ENCODE results near the gene KCNG2. TPM values are rescaled to one million over a fixed set of nuclear protein-coding genes. Genes with fewer than 3 reads are reported as not detected.

KCNG2 gene
- total and polyA plus RNA-seq, 2 of the 4 experiments (the other 2 are of a cell fraction): not detected

- Histone ChIP-seq H3K4me2 (ENCODE audit: low read depth, low read length) (peak overlapping the region; percentile 74), H2BK15ac (ENCODE audit: low read depth, low read length) (peak overlapping the region; percentile 53; the same call in 2 of the 3 replicates), H4K91ac (ENCODE audit: insufficient read depth, low read depth, low read length) (peak overlapping the region; percentile 94), H3K27me3 (ENCODE audit: control insufficient read depth, insufficient read depth, low read length) (peaks cover 19% of the 10 kb centered on the region), H3K9me1 (ENCODE audit: insufficient read depth, low read length) (peaks cover 13% of the 10 kb centered on the region), H4K20me1 (ENCODE audit: insufficient read depth, low read length) (no peaks in the 10 kb centered on the region), H2BK20ac (ENCODE audit: low read depth, low read length) (peak overlapping the region; percentile 93), H3K9ac (ENCODE audit: low read depth, low read length) (peak overlapping the region; percentile 33), H2BK5ac (ENCODE audit: low read depth, low read length, poor library complexity, severe bottlenecking) (peak overlapping the region; percentile 81), H3K4me1 (ENCODE audit: control insufficient read depth, insufficient read depth, low read length) (peaks cover 22% of the 10 kb centered on the region), H2AFZ (replicated peaks; ENCODE audit: low read length, poor library complexity) (peak overlapping the region; percentile 71), H2AK5ac (ENCODE audit: low read depth, low read length) (peak overlapping the region; percentile 98; the same call in 1 of the 2 replicates), H3K4me3 (ENCODE audit: insufficient read depth, low read depth, low read length) (peak overlapping the region; percentile 0; the same call in 1 of the 2 replicates), H2BK120ac (ENCODE audit: low read depth, low read length) (peak overlapping the region; percentile 94), H3K23ac (ENCODE audit: low read depth, low read length) (peak overlapping the region; percentile 29), H4K8ac (ENCODE audit: low read depth in 2 of 2, low read length in 2 of 2) (peak overlapping the region; percentile 53 to 81), H3K18ac (ENCODE audit: low read depth, low read length) (peak overlapping the region; percentile 81), H3K79me1 (ENCODE audit: low read depth in 1 of 2, low read length in 2 of 2) (no peaks in the 10 kb centered on the region), H3K27ac (ENCODE audit: insufficient read depth, low read length) (peak overlapping the region; percentile 88), H2AK9ac (replicated peaks; ENCODE audit: low read depth, low read length, poor library complexity) (no peak overlapping the region), H3K36me3 (ENCODE audit: control insufficient read depth, insufficient read depth, low read length) (no peaks in the 10 kb centered on the region), H4K5ac (ENCODE audit: low read depth, low read length) (peak overlapping the region; percentile 66), H3K56ac (ENCODE audit: extremely low read depth, insufficient read depth, low read length) (peak overlapping the region; percentile 58), H3K14ac (replicated peaks; ENCODE audit: low read depth, low read length) (peak overlapping the region; percentile 14; the same call in 1 of the 2 replicates), H3K4ac (ENCODE audit: low read depth, low read length) (peak overlapping the region; percentile 88), H3K9me3 (ENCODE audit: control insufficient read depth, insufficient read depth, low read length) (no peaks in the 10 kb centered on the region; the same call in 1 of the 2 replicates)
- ATAC-seq (ENCODE audit: low read depth) (peak; percentile 87), DNase-seq (peak; percentile 99)
- intact Hi-C loops (cut with micrococcal nuclease) (loop anchor here (1.0 to 5.0 kb wide), 3 partner anchors 97 to 356 kb away; partner anchors contain the start of gene RBFA), dilution Hi-C loops (cut with HindIII; ENCODE audit: low sequenced_read_pairs, unreplicated experiment) (no loop called here), in situ Hi-C loops (cut with MboI; ENCODE audit: low sequenced_read_pairs) (no loop called here)
- ChIA-PET POLR2A (ENCODE audit: unreplicated experiment) (interaction anchor here (0.6 kb wide), 1 partner anchor 197 kb away, joined by 3 read pairs; no protein-coding TSS in a partner anchor), CTCF (no interaction called here)
- no TSS peak for BruUV-seq (replicated peaks)
- 2% methylated on average over 10 of the region's 21 CpGs; no CpG with 5 or more reads in 1 of the 2 experiments for WGBS, 2 experiments (ENCODE audit: extremely low coverage in 2 of 2, insufficient read length in 1 of 2)
- peak; percentile 99 for TF ChIP-seq CEBPB (IDR thresholded peaks at IDR 0.05; ENCODE audit: low read depth, low read length)
- no peak for TF ChIP-seq CHD1 (IDR thresholded peaks at IDR 0.05; ENCODE audit: low read depth, low read length)
- no peak; the same call in 1 of the 2 replicates for TF ChIP-seq NFE2L2 (IDR thresholded peaks at IDR 0.05; ENCODE audit: low read depth, low read length)
- no peak for TF ChIP-seq POLR2A (IDR thresholded peaks at IDR 0.05; ENCODE audit: low read depth, low read length)
- TF ChIP-seq ELK1 (IDR thresholded peaks at IDR 0.05; ENCODE audit: borderline replicate concordance, low read depth, low read length): no peak
- peak; percentile 55; the same call in 1 of the 2 replicates for TF ChIP-seq BHLHE40 (IDR thresholded peaks at IDR 0.05; ENCODE audit: low read depth, low read length)
- peak; percentile 45; the same call in 1 of the 2 replicates for TF ChIP-seq MAZ (IDR thresholded peaks at IDR 0.05; ENCODE audit: borderline replicate concordance, low read depth, low read length)
- no peak for TF ChIP-seq USF2 (IDR thresholded peaks at IDR 0.05; ENCODE audit: low read depth, low read length)
- no peak for TF ChIP-seq MXI1 (IDR thresholded peaks at IDR 0.05; ENCODE audit: borderline replicate concordance, low read depth, low read length)
- peak; percentile 14; the same call in 1 of the 2 replicates for TF ChIP-seq MAFK (IDR thresholded peaks at IDR 0.05; ENCODE audit: low read depth, low read length)
- no peak for TF ChIP-seq RFX5 (IDR thresholded peaks at IDR 0.05; ENCODE audit: low read depth, low read length)
- no peak for TF ChIP-seq CTCF (conservative IDR thresholded peaks at IDR 0.05; ENCODE audit: low read depth, low read length)
Observed at GRCh38 chr18:79790996-79791972, 6.5 kb upstream of the KCNG2 start.

All from IMR-90 (cell line).